ENCODE measurements around the gene MIB2.

DNA sequence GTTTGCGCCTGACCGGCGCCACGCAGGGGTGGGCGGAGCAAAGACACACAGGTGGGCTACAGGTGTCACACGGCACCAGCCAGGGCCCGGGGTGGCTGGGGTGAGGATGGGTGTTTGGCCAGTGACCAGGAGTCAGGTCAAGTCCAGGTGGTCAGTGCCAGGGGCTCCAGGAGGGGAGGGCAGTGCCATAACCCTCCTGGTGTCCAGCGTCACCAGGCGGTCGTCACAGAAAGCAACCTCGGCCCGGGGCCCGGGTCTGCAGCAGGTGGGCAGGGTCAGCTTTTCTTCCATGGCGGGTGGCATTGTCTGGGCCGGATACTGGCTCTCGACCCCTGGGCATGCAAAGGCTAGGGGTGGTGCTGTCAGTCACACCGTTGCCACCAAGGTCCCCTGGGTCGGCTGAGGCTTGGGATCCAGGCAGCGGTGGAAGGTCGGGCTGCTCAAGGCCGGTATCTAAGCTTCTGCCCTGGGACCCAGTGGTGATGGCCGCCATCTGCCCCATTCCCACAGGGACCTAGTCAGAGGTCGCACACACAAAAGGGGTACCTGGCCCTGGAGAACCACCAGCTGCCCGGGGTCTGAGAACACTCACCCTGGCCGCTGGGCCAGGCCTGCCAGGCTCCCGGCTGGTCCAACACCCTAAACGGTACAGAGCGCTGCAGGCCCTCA, 17.1 kb upstream of the MIB2 start:
- no peak for TF ChIP-seq MEF2A (IDR thresholded peaks at IDR 0.05; ENCODE audit: insufficient read depth, low read depth, low read length)
- TF ChIP-seq POLR2A (IDR thresholded peaks at IDR 0.05; ENCODE audit: low read depth, low read length) = no peak
- no peak for TF ChIP-seq RCOR1 (conservative IDR thresholded peaks at IDR 0.05; ENCODE audit: low read depth, low read length)
- TF ChIP-seq, protein P1, sequence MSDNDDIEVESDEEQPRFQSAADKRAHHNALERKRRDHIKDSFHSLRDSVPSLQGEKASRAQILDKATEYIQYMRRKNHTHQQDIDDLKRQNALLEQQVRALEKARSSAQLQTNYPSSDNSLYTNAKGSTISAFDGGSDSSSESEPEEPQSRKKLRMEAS (IDR thresholded peaks at IDR 0.05; ENCODE audit: low read depth, low read length) = no peak
- no peak for TF ChIP-seq MXI1 (IDR thresholded peaks at IDR 0.05; ENCODE audit: low read depth, low read length)
- TF ChIP-seq JUND (IDR thresholded peaks at IDR 0.05; ENCODE audit: low read depth, low read length) = no peak
- TF ChIP-seq HDAC6 (IDR thresholded peaks at IDR 0.05; ENCODE audit: unreplicated experiment) = no peak
- TF ChIP-seq NFXL1 (IDR thresholded peaks at IDR 0.05; ENCODE audit: borderline replicate concordance) = no peak
- TF ChIP-seq, protein P2, sequence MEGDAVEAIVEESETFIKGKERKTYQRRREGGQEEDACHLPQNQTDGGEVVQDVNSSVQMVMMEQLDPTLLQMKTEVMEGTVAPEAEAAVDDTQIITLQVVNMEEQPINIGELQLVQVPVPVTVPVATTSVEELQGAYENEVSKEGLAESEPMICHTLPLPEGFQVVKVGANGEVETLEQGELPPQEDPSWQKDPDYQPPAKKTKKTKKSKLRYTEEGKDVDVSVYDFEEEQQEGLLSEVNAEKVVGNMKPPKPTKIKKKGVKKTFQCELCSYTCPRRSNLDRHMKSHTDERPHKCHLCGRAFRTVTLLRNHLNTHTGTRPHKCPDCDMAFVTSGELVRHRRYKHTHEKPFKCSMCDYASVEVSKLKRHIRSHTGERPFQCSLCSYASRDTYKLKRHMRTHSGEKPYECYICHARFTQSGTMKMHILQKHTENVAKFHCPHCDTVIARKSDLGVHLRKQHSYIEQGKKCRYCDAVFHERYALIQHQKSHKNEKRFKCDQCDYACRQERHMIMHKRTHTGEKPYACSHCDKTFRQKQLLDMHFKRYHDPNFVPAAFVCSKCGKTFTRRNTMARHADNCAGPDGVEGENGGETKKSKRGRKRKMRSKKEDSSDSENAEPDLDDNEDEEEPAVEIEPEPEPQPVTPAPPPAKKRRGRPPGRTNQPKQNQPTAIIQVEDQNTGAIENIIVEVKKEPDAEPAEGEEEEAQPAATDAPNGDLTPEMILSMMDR (IDR thresholded peaks at IDR 0.05 in 2 of 3, conservative IDR thresholded peaks at IDR 0.05 in 1 of 3; ENCODE audit: control insufficient read depth in 2 of 3, extremely low read depth in 1 of 3, insufficient read depth in 1 of 3, low read depth in 3 of 3, low read length in 3 of 3) = no peak
- TF ChIP-seq NR2C1 (IDR thresholded peaks at IDR 0.05) = no peak
- TF ChIP-seq NFYA (IDR thresholded peaks at IDR 0.05; ENCODE audit: borderline replicate concordance, low read depth, low read length) = no peak
- TF ChIP-seq, protein P3, sequence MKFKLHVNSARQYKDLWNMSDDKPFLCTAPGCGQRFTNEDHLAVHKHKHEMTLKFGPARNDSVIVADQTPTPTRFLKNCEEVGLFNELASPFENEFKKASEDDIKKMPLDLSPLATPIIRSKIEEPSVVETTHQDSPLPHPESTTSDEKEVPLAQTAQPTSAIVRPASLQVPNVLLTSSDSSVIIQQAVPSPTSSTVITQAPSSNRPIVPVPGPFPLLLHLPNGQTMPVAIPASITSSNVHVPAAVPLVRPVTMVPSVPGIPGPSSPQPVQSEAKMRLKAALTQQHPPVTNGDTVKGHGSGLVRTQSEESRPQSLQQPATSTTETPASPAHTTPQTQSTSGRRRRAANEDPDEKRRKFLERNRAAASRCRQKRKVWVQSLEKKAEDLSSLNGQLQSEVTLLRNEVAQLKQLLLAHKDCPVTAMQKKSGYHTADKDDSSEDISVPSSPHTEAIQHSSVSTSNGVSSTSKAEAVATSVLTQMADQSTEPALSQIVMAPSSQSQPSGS (IDR thresholded peaks at IDR 0.05; ENCODE audit: low read length) = no peak
